ENCODE data around the gene IQCC. TPM values are rescaled to one million over a fixed set of nuclear protein-coding genes. Genes with fewer than 3 reads are reported as not detected.

Gene IQCC
- total RNA-seq, 1 donor from 2014 or later: 2.6 TPM

GRCh38 chr1:32181563-32181962, 23.9 kb upstream of the IQCC start:
- H3K36me3 ChIP-seq (ENCODE audit: control insufficient read depth, insufficient read depth, low read length): peaks cover 18% of the 10 kb centered on the region
- no peak for TF ChIP-seq CTCF (IDR thresholded peaks at IDR 0.05; ENCODE audit: insufficient read depth, low read length, severe bottlenecking)
- FAIRE-seq (no peak), DNase-seq (ENCODE audit: low read depth) (no peak)
- no peaks in the 10 kb centered on the region for H3K27me3 ChIP-seq (ENCODE audit: control insufficient read depth, insufficient read depth, low read length)
- H3K4me3 ChIP-seq (ENCODE audit: low read depth, low read length): no peak overlapping the region

- DNase-seq (ENCODE audit: low read depth) (no peak), FAIRE-seq (no peak)
- Histone ChIP-seq H3K4me3 (ENCODE audit: low read depth, low read length) (no peak overlapping the region), H3K36me3 (ENCODE audit: control insufficient read depth, insufficient read depth, low read length) (peaks cover 19% of the 10 kb centered on the region), H3K27me3 (ENCODE audit: control insufficient read depth, insufficient read depth, low read length) (no peaks in the 10 kb centered on the region)
- TF ChIP-seq CTCF (IDR thresholded peaks at IDR 0.05; ENCODE audit: insufficient read depth, low read length, severe bottlenecking): no peak
Observed at GRCh38 chr1:32182060-32182459, 23.4 kb upstream of the IQCC start.

- FAIRE-seq (no peak), DNase-seq (ENCODE audit: low read depth) (no peak)
- H3K27me3 ChIP-seq (ENCODE audit: control insufficient read depth, insufficient read depth, low read length): no peaks in the 10 kb centered on the region
- TF ChIP-seq CTCF (IDR thresholded peaks at IDR 0.05; ENCODE audit: insufficient read depth, low read length, severe bottlenecking): no peak
- peaks cover 34% of the 10 kb centered on the region for H3K36me3 ChIP-seq (ENCODE audit: control insufficient read depth, insufficient read depth, low read length)
- no peak overlapping the region for H3K4me3 ChIP-seq (ENCODE audit: low read depth, low read length)
Observed at GRCh38 chr1:32184650-32185049, 20.8 kb upstream of the IQCC start.

- DNase-seq (ENCODE audit: low read depth) (no peak), FAIRE-seq (no peak)
- H3K4me3 ChIP-seq (ENCODE audit: low read depth, low read length): no peak overlapping the region
- peaks cover 41% of the 10 kb centered on the region for H3K36me3 ChIP-seq (ENCODE audit: control insufficient read depth, insufficient read depth, low read length)
- no peak for TF ChIP-seq CTCF (IDR thresholded peaks at IDR 0.05; ENCODE audit: insufficient read depth, low read length, severe bottlenecking)
- H3K27me3 ChIP-seq (ENCODE audit: control insufficient read depth, insufficient read depth, low read length): no peaks in the 10 kb centered on the region
Observed at GRCh38 chr1:32186077-32186476, 19.4 kb upstream of the IQCC start.

GRCh38 chr1:32186491-32186890, 19.0 kb upstream of the IQCC start:
- TF ChIP-seq CTCF (IDR thresholded peaks at IDR 0.05; ENCODE audit: insufficient read depth, low read length, severe bottlenecking): no peak
- Histone ChIP-seq H3K4me3 (ENCODE audit: low read depth, low read length) (no peak overlapping the region), H3K36me3 (ENCODE audit: control insufficient read depth, insufficient read depth, low read length) (peaks cover 38% of the 10 kb centered on the region), H3K27me3 (ENCODE audit: control insufficient read depth, insufficient read depth, low read length) (no peaks in the 10 kb centered on the region)
- DNase-seq (ENCODE audit: low read depth) (no peak), FAIRE-seq (no peak)

GRCh38 chr1:32187850-32188249, 17.6 kb upstream of the IQCC start:
- no peak for FAIRE-seq
- no peak for DNase-seq (ENCODE audit: low read depth)
- H3K27me3 ChIP-seq (ENCODE audit: control insufficient read depth, insufficient read depth, low read length): no peaks in the 10 kb centered on the region
- H3K36me3 ChIP-seq (ENCODE audit: control insufficient read depth, insufficient read depth, low read length): peaks cover 40% of the 10 kb centered on the region
- no peak overlapping the region for H3K4me3 ChIP-seq (ENCODE audit: low read depth, low read length)
- TF ChIP-seq CTCF (IDR thresholded peaks at IDR 0.05; ENCODE audit: insufficient read depth, low read length, severe bottlenecking): no peak
